Loucy (cell line): Measurements from ENCODE around the gene ADCY7.

ENCODE experiments used
- H2AFZ ChIP-seq: fragments of 200-600 bp; sonication (generic); 2 replicates; pipeline ENCODE4 v1.6.0; 2016; ENCODE audit warnings: antibody characterized with exemption, mild to moderate bottlenecking, low read length, moderate library complexity
- H3F3A ChIP-seq: fragments of 200-600 bp; 2 replicates; pipeline ENCODE4 v1.6.0; 2016; ENCODE audit warnings: antibody characterized with exemption, low read depth, mild to moderate bottlenecking
- H3K27me3 ChIP-seq: fragments of 200-600 bp; sonication (generic); 2 replicates; pipeline ENCODE4 v1.6.1; 2014; ENCODE audit warnings: low read length, mild to moderate bottlenecking; ENCODE audit not compliant: insufficient read depth, poor library complexity, severe bottlenecking
- H3K36me3 ChIP-seq: fragments of 200-600 bp; sonication (generic); 2 replicates; pipeline ENCODE4 v1.6.1; 2016; ENCODE audit warnings: low read length; ENCODE audit not compliant: insufficient read depth
- H3K4me1 ChIP-seq: fragments of 200-600 bp; sonication (generic); 2 replicates; pipeline ENCODE4 v1.5.1; 2014; ENCODE audit warnings: low read length, mild to moderate bottlenecking; ENCODE audit not compliant: insufficient read depth, poor library complexity, severe bottlenecking
- H3K4me2 ChIP-seq: fragments of 200-600 bp; sonication (generic); 2 replicates; pipeline ENCODE4 v1.6.0; 2014; ENCODE audit warnings: antibody characterized with exemption, low read length, low read depth, mild to moderate bottlenecking; ENCODE audit not compliant: poor library complexity, severe bottlenecking
- H3K4me3 ChIP-seq: fragments of 200-600 bp; sonication (generic); 2 replicates; pipeline ENCODE4 v1.5.1; 2014; ENCODE audit warnings: low read length, mild to moderate bottlenecking, mixed read lengths; ENCODE audit not compliant: poor library complexity, severe bottlenecking
- H3K79me2 ChIP-seq: fragments of 200-600 bp; sonication (generic); 2 replicates; pipeline ENCODE4 v1.6.1; 2014; ENCODE audit warnings: low read length; ENCODE audit not compliant: insufficient read depth
- H3K9ac ChIP-seq: fragments of 200-600 bp; sonication (generic); 2 replicates; pipeline ENCODE4 v1.6.0; 2014; ENCODE audit warnings: mild to moderate bottlenecking, low read depth, low read length, moderate library complexity; ENCODE audit not compliant: poor library complexity, severe bottlenecking
- H3K9me2 ChIP-seq: fragments of 200-600 bp; sonication (generic); replicated peaks from 2 replicates; pipeline ENCODE4 v1.6.1; 2016; ENCODE audit warnings: low read depth, low read length, mixed read lengths
- H3K9me3 ChIP-seq: fragments of 200-600 bp; sonication (generic); 2 replicates; pipeline ENCODE4 v1.6.1; 2014; ENCODE audit warnings: mild to moderate bottlenecking, antibody characterized with exemption, low read length, low read depth; ENCODE audit not compliant: insufficient read depth
- H4K20me1 ChIP-seq: fragments of 200-600 bp; sonication (generic); 2 replicates; pipeline ENCODE4 v1.6.0; 2014; ENCODE audit warnings: antibody characterized with exemption, low read length, mild to moderate bottlenecking; ENCODE audit not compliant: insufficient read depth, poor library complexity, severe bottlenecking
- EZH2phosphoT487 ChIP-seq: fragments of 200-600 bp; IDR thresholded peaks from 2 replicates; pipeline ENCODE4 v1.6.1; 2018; ENCODE audit warnings: antibody characterized with exemption, mild to moderate bottlenecking, moderate library complexity, borderline replicate concordance
- TF ChIP-seq, protein P1 (sequence below): fragments of 200-600 bp; sonication (generic); conservative IDR thresholded peaks from 2 replicates; pipeline ENCODE4 v1.5.1; 2014; ENCODE audit warnings: mild to moderate bottlenecking, antibody characterized with exemption, low read length

The ADCY7 gene

DNA sequence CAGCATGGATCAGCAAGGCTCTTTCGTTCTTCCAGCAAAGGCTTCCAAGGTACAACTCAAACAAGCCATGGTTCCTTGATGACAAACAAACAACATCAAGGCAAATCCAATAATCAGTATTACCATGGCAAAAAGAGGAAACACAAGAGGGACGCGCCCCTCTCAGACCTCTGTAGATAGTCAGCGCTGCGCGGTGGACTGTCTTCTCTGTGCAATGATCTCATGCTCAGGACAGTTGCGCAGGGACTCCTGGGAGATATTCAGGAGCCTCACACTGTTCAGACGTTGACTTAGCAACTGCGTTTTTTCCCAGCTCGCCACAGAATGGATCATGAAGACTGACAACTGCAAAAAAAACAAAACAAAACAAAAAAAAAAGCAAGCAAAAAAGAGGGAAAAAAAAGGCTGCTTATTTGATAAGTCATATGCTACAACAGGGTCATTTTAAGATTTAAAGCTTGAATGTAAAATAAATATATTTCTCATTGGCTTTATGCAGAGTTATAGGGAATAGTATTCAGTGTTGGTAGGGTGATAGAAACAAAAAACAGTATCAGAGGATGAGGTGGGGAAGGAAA is 37.1 kb upstream of the ADCY7 start:
- H3K4me3 ChIP-seq: no peak overlapping the region
- no peaks in the 10 kb centered on the region for H3K4me1 ChIP-seq
- no peaks in the 10 kb centered on the region for H3K27me3 ChIP-seq
- H3K4me2 ChIP-seq: no peak overlapping the region
- peaks cover 37% of the 10 kb centered on the region; the same call in 1 of the 2 replicates for H3K36me3 ChIP-seq
- H3K9me2 ChIP-seq: no peaks in the 10 kb centered on the region
- no peak overlapping the region for H2AFZ ChIP-seq
- TF ChIP-seq EZH2phosphoT487: no peak
- TF ChIP-seq, protein P1, sequence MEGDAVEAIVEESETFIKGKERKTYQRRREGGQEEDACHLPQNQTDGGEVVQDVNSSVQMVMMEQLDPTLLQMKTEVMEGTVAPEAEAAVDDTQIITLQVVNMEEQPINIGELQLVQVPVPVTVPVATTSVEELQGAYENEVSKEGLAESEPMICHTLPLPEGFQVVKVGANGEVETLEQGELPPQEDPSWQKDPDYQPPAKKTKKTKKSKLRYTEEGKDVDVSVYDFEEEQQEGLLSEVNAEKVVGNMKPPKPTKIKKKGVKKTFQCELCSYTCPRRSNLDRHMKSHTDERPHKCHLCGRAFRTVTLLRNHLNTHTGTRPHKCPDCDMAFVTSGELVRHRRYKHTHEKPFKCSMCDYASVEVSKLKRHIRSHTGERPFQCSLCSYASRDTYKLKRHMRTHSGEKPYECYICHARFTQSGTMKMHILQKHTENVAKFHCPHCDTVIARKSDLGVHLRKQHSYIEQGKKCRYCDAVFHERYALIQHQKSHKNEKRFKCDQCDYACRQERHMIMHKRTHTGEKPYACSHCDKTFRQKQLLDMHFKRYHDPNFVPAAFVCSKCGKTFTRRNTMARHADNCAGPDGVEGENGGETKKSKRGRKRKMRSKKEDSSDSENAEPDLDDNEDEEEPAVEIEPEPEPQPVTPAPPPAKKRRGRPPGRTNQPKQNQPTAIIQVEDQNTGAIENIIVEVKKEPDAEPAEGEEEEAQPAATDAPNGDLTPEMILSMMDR: no peak
- H3F3A ChIP-seq: no peaks in the 10 kb centered on the region
- no peak overlapping the region for H3K9ac ChIP-seq
- no peaks in the 10 kb centered on the region for H4K20me1 ChIP-seq
- no peaks in the 10 kb centered on the region for H3K9me3 ChIP-seq
- no peaks in the 10 kb centered on the region for H3K79me2 ChIP-seq

DNA sequence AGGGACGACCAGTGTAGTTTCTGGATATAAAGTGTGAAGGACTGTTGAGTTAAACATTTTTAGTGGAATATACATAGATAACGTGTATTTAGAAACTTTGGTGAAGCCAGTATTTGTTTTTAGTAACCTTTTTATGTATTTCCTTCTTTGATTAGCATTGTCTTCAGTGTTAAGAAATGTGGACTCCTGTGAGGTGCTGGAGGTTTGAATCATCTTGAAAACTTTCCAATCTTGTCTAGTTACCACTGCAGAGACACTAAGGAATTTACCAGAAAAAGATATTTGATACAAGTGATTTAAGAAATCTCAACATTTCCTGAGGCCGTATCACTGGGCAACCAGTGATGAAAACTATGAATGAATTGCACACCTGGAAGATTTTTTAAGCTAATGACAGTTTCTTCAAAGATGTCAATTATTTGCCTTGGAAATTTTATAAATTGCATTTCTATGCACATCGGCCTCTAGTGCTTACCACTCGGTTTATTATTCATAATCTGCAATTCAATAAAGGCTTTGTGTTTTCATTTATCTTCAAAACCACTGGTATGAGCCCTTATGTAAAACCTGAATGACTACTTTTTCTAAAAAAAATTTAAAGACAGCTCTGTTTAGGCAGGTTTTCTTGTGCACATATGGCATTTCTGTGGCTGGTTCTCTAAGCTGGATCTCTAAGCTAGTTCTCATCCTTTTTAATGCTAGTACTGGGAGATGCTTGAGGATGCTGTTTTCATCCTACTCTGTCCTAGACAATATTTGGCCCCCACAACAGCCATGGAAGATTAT is 31.4 kb upstream of the ADCY7 start:
- Histone ChIP-seq H3K9me3 (no peaks in the 10 kb centered on the region), H3K79me2 (no peaks in the 10 kb centered on the region), H3K4me2 (no peak overlapping the region), H3K27me3 (no peaks in the 10 kb centered on the region), H3K9me2 (no peaks in the 10 kb centered on the region), H4K20me1 (no peaks in the 10 kb centered on the region), H3K4me1 (no peaks in the 10 kb centered on the region), H3K36me3 (no peaks in the 10 kb centered on the region), H3K4me3 (no peak overlapping the region), H3K9ac (no peak overlapping the region), H3F3A (no peaks in the 10 kb centered on the region), H2AFZ (no peak overlapping the region)
- TF ChIP-seq, protein P1: no peak
- no peak for TF ChIP-seq EZH2phosphoT487

DNA sequence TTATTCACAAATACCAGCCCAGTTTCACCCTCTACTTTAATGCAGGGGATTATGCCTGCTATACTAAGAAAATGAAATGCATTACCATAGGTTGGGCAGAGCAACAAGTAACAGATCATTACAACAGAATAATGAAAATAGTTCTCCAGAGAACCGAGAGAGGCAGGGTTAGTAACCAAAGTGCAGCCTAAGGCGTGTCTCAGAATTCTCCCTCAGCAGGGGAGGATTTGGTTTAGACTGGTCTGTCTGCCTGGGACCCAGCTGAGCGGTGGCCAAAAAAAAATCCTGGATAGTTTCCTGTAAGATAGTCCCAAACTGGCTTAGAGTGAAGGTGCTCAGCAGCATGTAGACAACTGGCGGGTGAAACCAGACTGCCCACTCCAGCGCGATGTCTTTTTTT is 30.8 kb upstream of the ADCY7 start:
- Histone ChIP-seq H3K4me1 (no peaks in the 10 kb centered on the region), H3K9ac (no peak overlapping the region), H3K79me2 (no peaks in the 10 kb centered on the region), H2AFZ (no peak overlapping the region), H3K4me3 (no peak overlapping the region), H3K4me2 (no peak overlapping the region), H3F3A (no peaks in the 10 kb centered on the region), H4K20me1 (no peaks in the 10 kb centered on the region), H3K27me3 (no peaks in the 10 kb centered on the region), H3K9me2 (no peaks in the 10 kb centered on the region), H3K36me3 (no peaks in the 10 kb centered on the region), H3K9me3 (no peaks in the 10 kb centered on the region)
- TF ChIP-seq, protein P1: no peak
- no peak for TF ChIP-seq EZH2phosphoT487
